GM19438 (cell line): Measurements from ENCODE around the gene C12orf42.
"Not testable (repeated sequence)": the region's sequence is repeated elsewhere in the genome, so short reads cannot be mapped to it uniquely, and the experiment has no call there.

ENCODE experiments used
- ATAC-seq: cut with Tn5 transposase; IDR thresholded peaks from one replicate; pipeline ENCODE4 v1.9.1; 2021; ENCODE audit warnings: low read depth; ENCODE audit not compliant: unreplicated experiment

Gene C12orf42

DNA sequence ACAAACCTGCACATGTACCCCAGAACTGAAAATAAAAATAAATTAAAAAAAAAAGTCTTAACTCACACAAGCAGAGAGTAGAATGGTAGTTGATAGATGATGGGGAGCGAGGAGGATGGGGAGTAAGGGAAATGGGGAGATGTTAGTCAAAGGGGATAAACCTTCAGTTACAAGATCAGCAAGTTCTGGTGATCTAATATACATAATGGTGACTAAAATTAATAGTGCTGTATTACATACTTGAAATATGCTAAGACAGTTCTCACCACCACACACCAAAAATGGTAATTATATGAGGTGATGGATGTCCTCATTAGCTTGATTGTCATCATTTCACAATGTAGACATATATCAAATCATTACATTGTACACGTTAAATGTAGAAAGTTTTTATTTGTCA is 3.2 kb upstream of the C12orf42 start:
- no peak for ATAC-seq

GRCh38 chr12:103494734-103495468 is 867 bp downstream of the C12orf42 start:
- ATAC-seq = no peak

GRCh38 chr12:103494051-103494733 is 1.6 kb downstream of the C12orf42 start:
- no peak for ATAC-seq

GRCh38 chr12:103493199-103493598 is 2.6 kb downstream of the C12orf42 start:
- ATAC-seq = no peak

GRCh38 chr12:103482365-103482764 is 13.4 kb downstream of the C12orf42 start:
- ATAC-seq = no peak

GRCh38 chr12:103475073-103475472 is 20.7 kb downstream of the C12orf42 start:
- ATAC-seq = no peak

DNA sequence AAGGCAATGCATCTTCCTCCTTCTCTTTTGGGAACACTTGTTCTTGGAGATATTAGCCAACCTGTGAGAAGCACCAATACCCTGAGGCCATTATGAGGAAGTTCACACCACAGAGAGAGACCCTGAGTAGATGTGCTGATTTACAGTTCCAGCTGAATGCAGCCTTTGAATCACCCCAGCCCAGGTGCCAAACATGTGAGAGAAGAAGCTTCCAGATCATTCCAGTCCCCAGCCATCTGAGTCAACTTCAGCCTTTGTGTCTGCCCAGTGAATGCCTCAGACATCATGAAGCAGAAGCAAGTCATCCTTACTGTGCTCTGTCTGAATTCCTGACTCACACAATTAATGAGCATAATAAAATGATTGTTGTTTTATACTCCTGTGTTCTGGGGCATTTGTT is 25.1 kb downstream of the C12orf42 start:
- ATAC-seq = no peak

- ATAC-seq = no peak
Observed at GRCh38 chr12:103469719-103470118, 26.0 kb downstream of the C12orf42 start.

DNA sequence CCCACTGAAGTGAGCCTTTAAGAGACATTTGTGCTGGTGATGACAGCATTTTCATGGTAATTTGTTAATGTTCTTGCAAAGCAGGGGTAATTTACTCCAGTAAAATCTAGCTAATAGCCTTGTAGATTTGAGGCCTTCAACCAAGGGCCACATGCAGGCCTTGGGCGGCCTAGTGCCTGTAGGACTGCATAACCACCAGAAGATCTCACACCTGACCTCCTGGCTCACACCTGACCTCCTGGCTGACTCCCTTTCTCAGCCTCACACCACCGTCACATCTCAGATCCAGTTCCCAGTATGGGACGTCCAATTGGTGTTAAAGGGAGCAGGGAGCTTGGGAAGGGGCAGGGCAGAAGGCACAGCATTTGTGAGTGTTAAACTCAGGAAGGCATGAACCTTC is 26.9 kb downstream of the C12orf42 start:
- no peak for ATAC-seq

GRCh38 chr12:103462675-103463074 is 33.1 kb downstream of the C12orf42 start:
- ATAC-seq = peak; percentile 99

- no peak for ATAC-seq
Observed at GRCh38 chr12:103457471-103457870, 38.3 kb downstream of the C12orf42 start.

DNA sequence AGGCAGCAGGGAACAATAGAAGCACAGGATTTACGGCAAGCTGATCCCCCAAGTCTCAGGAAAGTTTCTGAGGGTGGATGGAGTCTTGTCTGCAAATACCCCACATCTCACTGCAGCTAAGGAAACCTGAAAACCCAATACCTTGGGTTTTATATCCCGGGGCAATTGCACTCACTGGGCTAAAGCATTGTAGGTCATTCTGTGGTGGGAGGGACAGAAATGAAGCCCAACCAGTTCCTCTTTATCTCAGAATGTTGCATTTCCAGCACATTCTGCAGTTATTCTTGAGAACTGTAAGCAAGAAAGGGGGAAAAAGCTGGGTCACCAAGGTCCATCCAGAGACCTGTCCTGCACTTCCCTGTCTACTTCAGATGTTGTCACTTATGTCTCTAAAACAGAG is 39.8 kb downstream of the C12orf42 start:
- ATAC-seq = no peak

- peak; percentile 78 for ATAC-seq
Observed at GRCh38 chr12:103455020-103455763, 40.6 kb downstream of the C12orf42 start.

DNA sequence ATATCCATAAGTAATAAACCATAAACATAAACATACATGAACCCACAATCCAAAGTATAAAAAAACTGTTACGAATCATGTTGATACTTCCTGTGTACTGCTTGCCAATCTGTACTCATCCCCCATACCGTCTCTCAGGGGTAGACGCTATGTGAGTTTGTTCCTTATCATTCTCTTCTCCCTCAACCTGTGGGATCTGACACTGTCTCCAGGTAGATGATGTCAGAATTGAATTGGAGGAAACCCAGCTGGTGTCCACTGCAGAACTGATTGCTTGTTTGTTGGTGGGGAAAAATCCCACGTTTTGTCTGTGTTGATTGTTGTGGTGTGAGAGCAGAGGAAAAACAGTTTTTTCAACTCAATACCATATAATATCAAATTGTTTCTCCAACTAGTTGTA is 50.8 kb downstream of the C12orf42 start:
- no peak for ATAC-seq

DNA sequence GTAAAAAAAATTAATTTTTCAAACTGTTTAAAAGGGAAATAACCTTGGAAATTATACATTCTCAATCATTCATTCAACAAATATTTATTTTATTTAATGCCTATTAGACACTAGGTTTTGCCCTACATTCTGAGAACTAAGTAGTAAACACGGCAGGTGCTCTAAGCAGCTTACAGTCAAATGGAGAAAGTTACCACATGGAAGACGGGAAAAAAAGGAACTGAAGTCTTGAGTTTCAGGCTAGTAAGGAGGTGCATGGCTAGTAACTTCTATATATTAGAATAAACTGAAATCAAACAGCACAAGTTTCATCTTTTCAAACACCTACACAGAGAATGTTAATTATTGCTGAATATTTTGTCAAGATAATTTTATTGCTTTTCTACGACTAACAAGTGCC is 52.9 kb downstream of the C12orf42 start:
- no peak for ATAC-seq

DNA sequence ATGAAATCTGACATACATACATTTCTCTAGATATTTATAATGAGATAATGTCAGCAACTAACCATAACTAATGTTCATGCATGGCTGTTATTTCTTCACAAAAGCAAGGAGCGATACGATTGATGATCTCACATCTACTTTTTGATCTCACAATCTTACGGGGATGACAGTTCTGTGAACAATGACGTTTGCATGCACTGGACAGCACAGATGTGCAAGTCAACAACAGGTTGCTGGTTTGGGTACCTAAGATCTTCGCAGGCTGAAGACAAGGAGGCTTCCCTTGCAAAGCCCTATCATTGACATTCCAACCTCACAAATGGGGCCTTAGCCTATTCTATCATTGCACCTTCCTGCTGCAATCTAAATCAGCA is 53.6 kb downstream of the C12orf42 start:
- ATAC-seq = no peak

DNA sequence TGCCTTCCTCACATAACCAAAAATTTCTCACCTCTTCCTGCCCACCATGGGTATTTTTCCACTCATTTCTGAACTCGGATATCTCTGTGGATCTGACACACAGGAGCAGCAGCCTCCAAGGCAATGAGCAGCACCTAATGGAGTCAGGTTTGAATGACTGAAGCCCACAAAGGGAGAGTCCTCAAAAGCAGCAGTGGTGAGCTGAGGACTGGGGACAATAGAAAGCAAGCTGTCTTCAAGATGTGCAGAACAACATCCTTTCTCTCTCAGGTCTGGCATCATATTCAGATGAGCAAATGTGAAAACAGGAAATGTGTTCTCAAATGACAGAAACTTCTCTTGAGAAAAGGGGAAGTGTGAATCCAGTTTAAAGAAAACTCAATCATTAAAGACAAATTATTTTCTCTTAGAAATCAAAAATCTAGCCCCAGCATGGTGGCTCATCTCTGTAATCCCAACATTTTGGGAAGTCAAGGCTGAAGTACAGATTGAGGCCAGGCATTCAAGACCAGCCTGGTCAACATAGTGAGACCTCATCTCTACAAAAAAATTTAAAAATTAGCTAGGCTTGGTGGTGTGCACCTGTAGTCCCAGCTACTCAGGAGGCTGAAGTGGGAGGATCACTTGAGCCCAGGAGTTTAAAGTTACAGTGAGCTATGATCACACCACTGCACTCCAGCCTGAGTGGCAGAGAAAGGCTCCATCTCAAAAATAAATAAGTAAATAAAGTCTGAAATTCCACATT is 54.2 kb downstream of the C12orf42 start:
- peak; percentile 96 for ATAC-seq

DNA sequence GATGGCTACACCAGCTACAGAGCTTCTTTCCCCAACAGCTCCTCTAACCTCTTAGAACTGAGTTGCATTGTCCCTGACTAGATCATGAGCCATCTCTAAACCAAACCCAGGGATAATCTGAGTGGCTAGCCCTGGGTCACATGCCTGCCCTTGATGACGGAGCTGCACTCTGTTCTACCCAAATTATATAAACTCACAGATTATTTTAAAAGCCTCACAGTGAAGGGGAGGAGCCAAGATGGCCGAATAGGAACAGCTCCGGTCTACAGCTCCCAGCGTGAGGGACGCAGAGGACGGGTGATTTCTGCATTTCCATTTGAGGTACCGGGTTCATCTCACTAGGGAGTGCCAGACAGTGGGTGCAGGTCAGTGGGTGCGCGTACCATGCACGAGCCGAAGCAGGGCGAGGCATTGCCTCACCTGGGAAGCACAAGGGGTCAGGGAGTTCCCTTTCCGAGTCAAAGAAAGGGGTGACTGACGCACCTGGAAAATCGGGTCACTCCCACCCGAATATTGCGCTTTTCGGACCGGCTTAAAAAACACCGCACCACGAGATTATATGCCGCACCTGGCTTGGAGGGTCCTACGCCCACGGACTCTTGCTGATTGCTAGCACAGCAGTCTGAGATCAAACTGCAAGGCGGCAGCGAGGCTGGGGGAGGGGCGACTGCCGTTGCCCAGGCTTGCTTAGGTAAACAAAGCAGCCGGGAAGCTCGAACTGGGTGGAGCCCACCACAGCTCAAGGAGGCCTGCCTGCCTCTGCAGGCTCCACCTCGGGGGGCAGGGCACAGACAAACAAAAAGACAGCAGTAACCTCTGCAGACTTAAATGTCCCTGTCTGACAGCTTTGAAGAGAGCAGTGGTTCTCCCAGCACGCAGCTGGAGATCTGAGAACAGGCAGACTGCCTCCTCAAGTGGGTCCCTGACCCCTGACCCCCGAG is 61.3 kb downstream of the C12orf42 start:
- ATAC-seq = not testable (repeated sequence)

DNA sequence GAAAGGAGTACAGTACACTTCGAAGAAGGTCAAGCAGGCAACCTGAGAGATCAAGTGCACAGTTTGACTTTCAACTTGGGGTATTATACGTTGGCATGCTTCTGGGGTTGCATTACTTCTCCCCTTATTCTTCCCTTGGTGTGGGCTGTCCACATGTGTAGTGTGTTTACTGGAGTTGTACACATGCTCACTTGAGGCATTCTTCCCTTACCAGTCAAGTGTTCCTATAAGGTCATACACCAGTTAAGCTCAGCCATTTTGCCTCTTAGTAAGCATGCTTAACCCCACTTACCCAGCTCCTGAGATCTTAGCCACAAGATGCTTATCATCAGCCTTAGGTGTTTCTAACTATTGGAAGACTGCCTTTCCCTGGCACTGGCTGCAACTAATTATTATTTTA is 63.8 kb downstream of the C12orf42 start:
- no peak for ATAC-seq

GRCh38 chr12:103431387-103431786 is 64.4 kb downstream of the C12orf42 start:
- no peak for ATAC-seq
